MG63 (cell line): Measurements from ENCODE around the gene TNFAIP8L1. TPM values are rescaled to one million over a fixed set of nuclear protein-coding genes. Genes with fewer than 3 reads are reported as not detected.
"Not testable (repeated sequence)": the region's sequence is repeated elsewhere in the genome, so short reads cannot be mapped to it uniquely, and the experiment has no call there.

Experiments
- DNase-seq: peaks from one replicate; pipeline ENCODE4 v3.0.0-alpha.2; 2020
- H3K27me3 ChIP-seq: fragments of 250-450 bp; sonication (Bioruptor Pico); 2 replicates; pipeline ENCODE4 v1.5.1; 2020; ENCODE audit warnings: mild to moderate bottlenecking, moderate library complexity
- H3K36me3 ChIP-seq: fragments of 250-450 bp; sonication (Bioruptor Pico); 2 replicates; pipeline ENCODE4 v1.5.1; 2020; ENCODE audit warnings: mild to moderate bottlenecking, moderate library complexity
- H3K4me3 ChIP-seq: fragments of 250-450 bp; sonication (Bioruptor Pico); 2 replicates; pipeline ENCODE4 v1.5.1; 2020; ENCODE audit warnings: mild to moderate bottlenecking, moderate library complexity
- H3K9me3 ChIP-seq: fragments of 250-450 bp; sonication (Bioruptor Pico); 2 replicates; pipeline ENCODE4 v1.5.1; 2020; ENCODE audit warnings: mild to moderate bottlenecking, moderate library complexity
- total RNA-seq: library from RNA; depleted of rRNA; stranded (reverse); fragments of >200 nt; shearing (Covaris generic); gene quantifications from 2 replicates; pipeline ENCODE4 v1.2.3, GENCODE V29; 2014; ENCODE audit warnings: low replicate concordance; rRNA removed

The TNFAIP8L1 gene
- total RNA-seq, result 1.2 and 1.5 TPM in 2 replicates

DNA sequence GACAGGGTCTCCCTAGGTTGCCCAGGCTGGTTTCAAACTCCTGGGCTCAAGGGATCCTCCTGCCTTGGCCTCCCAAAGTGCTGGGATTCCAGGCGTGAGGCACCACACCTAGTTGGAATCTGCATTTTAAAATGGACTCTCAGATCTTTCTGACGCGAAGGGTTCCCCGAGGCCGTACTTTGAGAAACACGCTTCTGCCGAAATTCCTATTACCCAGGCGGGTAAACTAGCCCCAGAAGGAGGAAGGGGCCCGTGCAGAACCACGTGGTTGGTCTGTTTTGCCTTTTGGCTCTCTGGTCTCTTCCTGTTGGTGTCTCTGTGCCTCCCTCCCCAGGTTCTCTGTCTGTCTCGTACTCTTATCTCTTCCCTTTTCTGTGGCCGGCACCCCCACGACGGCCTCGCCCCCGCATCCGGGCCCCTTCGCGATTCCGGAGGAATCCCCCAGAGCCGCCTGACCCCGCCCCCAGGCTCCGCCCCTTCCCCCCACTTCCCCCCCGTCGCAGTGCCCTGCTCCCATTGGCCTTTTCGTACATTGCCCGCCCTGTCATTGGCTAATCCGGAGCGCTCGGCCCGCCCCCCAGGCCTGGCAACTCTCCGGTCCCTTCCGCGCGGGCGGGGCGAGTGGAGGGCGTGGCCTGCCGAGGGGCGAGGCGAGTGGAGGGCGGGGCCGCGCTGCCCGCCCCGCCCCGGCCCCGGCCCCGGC lies at the start of gene TNFAIP8L1:
Gene TNFAIP8L1 (plus strand): TSS at position 689 of the 703 bp plus-strand sequence. CDS start 12,354 bp downstream, outside the sequence.
- Histone ChIP-seq H3K36me3 (no peaks in the 10 kb centered on the region), H3K9me3 (no peaks in the 10 kb centered on the region), H3K27me3 (no peaks in the 10 kb centered on the region), H3K4me3 (peak within 1 kb of the TSS; percentile 47)
- DNase-seq, result peak; percentile 81

DNA sequence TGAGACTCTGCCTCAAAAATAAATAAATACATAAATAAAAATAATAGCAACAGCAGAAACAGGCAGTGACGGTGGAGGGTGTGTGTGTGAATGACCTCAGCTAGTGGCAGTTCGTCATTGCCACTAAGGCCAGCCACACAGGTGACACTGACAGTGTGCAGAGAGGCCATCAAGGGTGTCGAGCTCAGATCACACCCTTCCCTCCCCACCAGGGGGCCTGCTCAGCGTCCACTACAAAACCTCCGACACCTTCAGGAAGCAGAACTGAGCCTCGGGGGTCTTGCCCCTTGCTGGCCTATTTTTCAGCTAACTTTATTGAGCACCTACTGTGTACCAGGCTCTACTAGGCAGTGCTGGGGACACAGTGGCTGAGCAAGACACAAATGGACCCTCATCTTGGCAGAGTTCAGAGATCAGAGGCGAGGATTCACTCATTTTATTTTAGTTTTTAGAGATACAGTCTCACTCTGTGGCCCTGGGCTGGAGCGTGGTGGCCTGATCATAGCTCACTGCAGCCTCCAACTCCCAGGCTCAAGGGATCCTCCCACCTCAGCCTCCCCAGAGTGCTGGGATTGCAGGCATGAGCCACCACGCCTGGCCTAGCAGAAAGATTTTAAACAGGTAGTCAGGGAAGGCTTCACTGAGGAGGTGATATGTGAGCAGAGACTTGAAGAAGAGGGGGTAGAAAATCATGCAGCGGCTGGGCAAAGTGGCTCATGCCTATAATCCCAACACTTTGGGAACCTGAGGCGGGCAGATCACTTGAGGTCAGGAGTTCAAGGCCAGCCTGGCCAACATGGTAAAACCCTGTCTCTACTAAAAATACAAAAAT lies 49.5 kb upstream of the TNFAIP8L1 start:
- no peak for DNase-seq
- Histone ChIP-seq H3K9me3 (no peaks in the 10 kb centered on the region), H3K27me3 (no peaks in the 10 kb centered on the region), H3K4me3 (no peak overlapping the region), H3K36me3 (no peaks in the 10 kb centered on the region)

DNA sequence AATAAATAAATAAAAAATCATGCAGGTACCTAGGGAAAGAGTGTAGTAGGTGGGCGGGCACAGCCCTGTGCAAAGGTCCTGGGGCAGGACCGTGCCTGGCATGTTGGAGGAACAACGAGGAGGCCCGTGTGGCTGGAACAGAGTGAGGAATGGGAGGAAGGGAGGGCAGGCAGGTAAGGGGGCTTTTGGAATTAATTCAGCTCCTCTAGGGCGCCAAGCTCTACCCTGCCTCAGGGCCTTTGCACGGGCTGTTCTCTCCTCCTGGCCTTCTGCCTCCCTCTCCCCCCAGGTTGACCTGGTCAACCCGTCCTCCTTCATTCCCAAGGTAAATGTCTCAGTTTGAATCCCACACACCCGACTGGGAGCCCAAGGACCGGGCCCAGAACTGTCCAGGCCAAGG lies 48.8 kb upstream of the TNFAIP8L1 start:
- Histone ChIP-seq H3K4me3 (no peak overlapping the region), H3K27me3 (no peaks in the 10 kb centered on the region), H3K9me3 (no peaks in the 10 kb centered on the region), H3K36me3 (no peaks in the 10 kb centered on the region)
- DNase-seq, result no peak

DNA sequence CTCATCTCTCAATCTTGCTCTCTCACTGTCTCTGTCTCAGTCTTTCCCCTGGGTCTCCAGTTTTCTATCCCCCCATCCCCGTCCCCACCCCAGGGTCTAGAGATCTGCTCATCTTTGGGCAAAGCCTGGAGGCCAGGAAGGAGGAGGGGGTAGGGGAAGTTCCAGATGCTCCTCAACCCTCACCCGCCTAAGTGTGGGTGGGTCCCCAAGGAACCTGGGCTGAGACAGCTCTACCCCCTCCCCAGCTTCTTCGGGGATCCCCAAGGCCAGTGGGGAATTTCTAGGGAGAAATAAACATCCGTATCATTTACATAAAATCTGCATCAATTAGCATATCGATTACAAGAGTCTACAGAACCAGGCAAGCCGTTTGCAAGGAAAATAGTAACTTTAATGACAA lies 48.0 kb upstream of the TNFAIP8L1 start:
- no peak overlapping the region for H3K4me3 ChIP-seq
- H3K27me3 ChIP-seq, result no peaks in the 10 kb centered on the region
- H3K36me3 ChIP-seq, result no peaks in the 10 kb centered on the region
- H3K9me3 ChIP-seq, result no peaks in the 10 kb centered on the region
- DNase-seq, result no peak

DNA sequence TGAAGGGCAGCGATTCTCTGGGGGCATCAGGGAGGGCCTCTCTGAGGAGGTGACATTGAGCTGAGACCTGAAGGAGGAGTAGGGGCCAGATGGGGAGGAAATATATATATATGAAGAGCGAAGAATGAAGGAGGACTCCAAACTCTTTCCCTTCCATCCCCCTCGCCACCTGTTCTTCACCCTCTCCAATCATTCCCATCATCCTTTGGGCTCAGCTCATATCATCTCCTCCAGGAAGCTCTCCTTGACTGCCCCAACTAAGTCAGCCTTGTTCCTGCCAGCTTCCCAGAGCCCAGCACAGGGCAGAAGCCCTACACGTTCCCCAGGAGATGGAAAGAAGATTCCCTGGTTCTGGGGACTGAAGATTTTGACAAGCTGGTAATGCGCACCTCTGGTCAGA lies 46.9 kb upstream of the TNFAIP8L1 start:
- DNase-seq, result no peak
- no peaks in the 10 kb centered on the region for H3K9me3 ChIP-seq
- no peaks in the 10 kb centered on the region for H3K27me3 ChIP-seq
- no peak overlapping the region for H3K4me3 ChIP-seq
- no peaks in the 10 kb centered on the region for H3K36me3 ChIP-seq

DNA sequence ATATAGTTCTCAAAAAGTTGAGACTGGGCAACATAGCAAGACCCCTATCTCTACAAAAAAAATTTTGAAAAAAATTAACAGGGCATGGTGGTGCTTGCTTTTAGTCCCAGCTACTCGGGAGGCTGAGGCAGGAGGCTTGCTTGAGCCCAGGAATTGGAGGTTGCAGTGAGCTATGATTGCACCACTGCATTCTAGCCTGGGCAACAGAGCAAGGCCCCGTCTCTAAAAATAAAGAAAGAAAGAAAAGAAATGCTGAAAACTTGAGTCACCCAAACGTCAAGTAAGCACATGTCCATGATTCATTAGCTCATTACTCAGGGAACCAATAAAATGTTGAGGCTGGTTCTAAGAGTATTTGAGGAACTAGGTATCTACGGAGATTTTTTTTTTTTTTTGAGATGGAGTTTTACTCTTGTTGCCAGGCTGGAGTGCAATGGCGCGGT lies 45.9 kb upstream of the TNFAIP8L1 start:
- DNase-seq, result no peak
- H3K27me3 ChIP-seq, result no peaks in the 10 kb centered on the region
- H3K36me3 ChIP-seq, result no peaks in the 10 kb centered on the region
- no peaks in the 10 kb centered on the region for H3K9me3 ChIP-seq
- H3K4me3 ChIP-seq, result no peak overlapping the region

DNA sequence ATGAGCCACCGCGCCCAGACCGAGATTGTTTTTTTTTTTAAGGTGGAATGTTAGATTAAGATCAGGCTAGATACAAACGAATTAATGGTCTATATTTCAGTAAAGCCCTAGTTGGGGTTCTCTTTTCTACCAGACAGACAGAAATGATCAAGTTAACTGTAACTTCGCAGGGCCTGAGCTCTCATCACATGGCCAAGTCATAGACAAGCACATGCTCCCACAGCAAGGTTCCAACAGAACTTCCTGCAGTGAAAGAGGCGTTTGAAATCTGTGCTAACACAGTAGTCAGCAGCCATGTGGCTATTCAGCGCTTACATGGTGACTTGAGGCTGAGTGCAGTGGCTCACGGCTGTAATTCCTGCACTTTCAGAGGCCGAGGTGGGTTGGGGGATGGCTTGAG lies 45.1 kb upstream of the TNFAIP8L1 start:
- Histone ChIP-seq H3K4me3 (no peak overlapping the region), H3K9me3 (no peaks in the 10 kb centered on the region), H3K36me3 (no peaks in the 10 kb centered on the region), H3K27me3 (no peaks in the 10 kb centered on the region)
- no peak for DNase-seq

DNA sequence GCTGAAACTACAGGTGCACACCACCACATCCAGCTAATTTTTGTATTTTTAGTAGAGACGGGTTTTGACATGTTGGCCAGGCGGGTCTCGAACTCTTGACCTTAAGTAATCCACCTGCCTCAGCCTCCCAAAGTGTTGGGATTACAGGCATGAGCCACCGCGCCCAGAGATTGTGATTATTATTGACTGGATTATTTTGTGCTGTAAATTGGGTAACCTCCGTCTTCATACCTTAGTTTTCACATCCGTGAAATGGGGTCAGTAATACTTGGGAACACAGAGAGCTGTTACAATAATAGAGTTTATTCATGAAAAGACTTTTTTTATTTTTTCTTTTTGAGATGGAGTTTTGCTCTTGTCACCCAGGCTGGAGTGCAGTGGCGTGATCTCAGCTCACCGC lies 44.2 kb upstream of the TNFAIP8L1 start:
- DNase-seq, H3K27me3 ChIP-seq, H3K4me3 ChIP-seq, H3K9me3 ChIP-seq, H3K36me3 ChIP-seq: not testable (repeated sequence)

DNA sequence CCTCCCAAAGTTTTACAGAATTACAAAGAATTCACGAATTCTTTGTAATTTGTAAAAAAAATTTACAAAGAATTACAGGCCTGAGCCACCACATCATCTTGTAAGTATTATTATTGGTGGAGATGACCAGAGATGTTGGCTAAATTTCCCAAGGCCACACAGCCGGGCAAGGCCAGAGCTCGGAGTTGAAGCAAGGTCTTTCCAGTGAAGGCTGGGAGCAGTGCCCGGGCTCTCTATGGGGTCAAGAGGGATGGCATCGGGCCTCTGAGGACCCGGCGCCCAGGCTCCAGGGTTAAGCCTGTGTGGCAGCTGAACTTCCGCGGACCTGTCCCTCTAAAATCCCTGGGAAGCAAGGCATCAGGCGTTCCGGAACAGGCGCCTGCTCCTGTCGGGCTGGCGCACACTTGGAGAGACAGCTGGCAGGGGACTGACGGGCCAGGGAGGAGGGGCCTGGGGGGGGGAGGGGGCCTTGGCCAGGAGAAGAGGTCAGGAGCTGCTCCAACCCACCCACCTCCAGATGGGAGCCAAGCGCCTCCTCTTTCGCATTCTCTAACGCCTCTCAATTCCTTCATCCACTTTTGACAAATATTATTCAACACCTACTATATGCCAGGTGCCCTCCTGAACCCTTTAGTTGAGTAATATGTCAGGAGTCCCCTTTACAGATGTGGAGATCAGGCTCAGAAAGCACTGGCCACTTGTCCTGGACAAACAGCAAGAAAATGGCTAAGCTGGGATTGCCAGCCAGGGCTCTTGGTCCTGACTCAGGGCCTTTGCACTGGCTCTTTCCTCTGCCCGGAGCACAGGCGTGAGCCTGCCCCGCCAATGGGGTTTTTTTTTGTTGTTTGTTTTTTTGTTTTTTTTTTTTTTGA lies 43.0 kb upstream of the TNFAIP8L1 start:
- no peaks in the 10 kb centered on the region for H3K9me3 ChIP-seq
- no peak for DNase-seq
- no peaks in the 10 kb centered on the region for H3K27me3 ChIP-seq
- no peak overlapping the region for H3K4me3 ChIP-seq
- no peaks in the 10 kb centered on the region for H3K36me3 ChIP-seq

DNA sequence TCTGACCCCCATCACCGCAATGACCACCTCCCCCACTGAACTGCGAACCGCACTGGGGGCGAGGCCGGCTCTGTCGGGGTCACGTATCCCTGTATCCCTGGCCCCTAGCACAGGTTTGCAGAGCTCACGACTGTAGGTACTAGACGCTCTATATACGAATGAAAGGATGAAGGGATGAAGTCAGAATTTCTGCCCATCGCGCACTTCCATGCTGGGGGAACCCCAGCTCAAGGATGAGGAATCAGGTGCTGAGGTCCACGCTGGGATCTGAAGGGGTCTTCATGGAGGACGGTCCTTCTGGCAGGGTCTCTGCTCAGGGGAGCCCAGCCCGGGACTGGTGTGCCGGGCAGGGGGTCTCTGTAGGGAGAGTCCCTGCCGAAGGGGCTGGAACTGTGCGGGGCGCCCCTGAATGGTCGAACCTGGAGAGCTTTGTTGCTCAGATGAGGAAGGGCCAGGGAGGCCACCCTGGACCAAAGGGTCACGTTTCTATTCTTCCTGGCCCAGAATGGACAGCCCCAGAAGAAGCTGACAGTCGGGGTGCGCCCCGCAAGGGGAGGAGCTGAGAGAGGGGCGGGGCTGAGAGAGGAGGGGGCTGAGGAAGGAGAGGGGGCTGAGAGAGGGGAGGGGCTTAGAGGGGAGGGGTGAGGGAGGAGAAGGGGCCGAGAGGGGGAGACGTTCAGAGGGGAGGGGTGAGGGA lies 41.9 kb upstream of the TNFAIP8L1 start:
- Histone ChIP-seq H3K27me3 (no peaks in the 10 kb centered on the region), H3K36me3 (no peaks in the 10 kb centered on the region), H3K9me3 (no peaks in the 10 kb centered on the region), H3K4me3 (no peak overlapping the region)
- no peak for DNase-seq

DNA sequence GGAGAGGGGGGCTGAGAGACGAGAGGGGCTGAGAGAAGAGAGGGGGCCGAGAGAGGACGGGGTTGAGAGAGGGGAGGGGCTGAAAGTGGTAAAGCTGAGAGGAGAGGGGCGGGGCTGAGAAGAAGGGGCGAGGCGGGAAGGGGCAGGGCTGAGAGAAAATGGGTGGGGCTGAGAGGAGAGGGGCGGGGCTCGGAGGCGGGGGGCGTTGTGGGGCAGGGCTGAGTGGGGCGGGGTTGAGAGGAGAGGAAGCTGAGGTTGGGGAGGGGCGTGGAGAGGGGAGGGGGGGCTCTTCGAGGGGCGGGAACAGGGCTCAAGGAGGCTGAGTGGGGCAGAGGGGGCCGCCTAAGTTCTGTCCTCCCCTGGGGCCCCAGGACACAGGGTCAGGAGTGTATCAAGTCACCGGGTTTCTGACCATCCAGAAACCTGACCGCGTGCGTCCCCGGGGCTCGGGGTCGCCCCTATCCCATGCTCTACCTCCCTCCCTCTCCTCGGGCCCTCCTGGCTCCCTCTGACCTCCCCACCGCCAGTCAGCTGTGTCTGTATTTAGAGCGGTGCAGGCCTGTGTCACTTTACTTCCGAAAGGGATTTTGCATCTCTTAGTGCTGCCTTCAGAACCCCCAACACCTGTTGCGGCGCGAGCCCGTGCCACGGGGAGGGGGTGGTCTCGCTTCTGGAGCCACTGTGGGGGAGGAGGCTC lies 41.2 kb upstream of the TNFAIP8L1 start:
- DNase-seq, result peak; percentile 54
- Histone ChIP-seq H3K9me3 (no peaks in the 10 kb centered on the region), H3K4me3 (no peak overlapping the region), H3K27me3 (no peaks in the 10 kb centered on the region), H3K36me3 (no peaks in the 10 kb centered on the region)

DNA sequence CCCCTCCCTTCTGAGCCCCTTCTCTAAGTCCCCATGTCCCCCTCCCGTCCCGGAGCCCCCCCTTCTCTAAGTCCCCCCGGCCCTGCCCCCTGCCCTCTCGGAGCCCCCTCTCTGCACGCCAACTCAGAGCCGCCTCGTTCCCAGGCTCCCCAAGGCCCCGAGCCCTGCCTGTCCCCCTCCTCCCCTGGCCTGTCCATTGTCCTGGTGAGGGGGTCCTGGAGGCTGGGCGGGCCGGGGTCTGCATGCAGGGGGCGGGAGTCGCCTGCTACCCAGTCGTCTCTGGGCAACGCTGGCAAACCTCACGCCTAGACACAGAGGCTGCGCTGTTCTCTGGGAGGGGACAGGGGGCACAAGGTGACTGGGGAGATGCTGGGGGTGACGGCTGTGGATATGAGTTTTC lies 40.6 kb upstream of the TNFAIP8L1 start:
- no peak overlapping the region for H3K4me3 ChIP-seq
- no peaks in the 10 kb centered on the region for H3K36me3 ChIP-seq
- H3K9me3 ChIP-seq, result no peaks in the 10 kb centered on the region
- H3K27me3 ChIP-seq, result no peaks in the 10 kb centered on the region
- DNase-seq, result no peak

DNA sequence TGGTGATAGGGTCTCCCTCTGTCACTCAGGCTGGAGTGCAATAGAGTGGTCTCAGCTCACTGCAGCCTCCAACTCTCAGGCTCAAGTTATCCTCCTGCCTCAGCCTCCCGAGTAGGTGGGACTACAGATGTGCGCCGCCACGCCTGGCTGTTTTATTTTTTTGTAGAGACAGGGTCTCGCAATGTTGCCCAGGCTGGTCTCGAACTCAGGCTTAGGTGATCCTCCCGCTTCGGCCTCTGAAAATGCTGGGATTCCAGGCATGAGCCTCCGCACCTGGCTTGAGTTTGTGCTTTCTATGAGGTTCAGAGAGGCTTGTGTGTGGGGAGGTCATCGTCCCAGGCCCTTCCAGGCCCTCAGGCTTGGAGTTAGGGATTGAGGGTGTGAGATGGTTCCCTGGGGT lies 39.2 kb upstream of the TNFAIP8L1 start:
- no peak for DNase-seq
- Histone ChIP-seq H3K36me3 (no peaks in the 10 kb centered on the region), H3K4me3 (no peak overlapping the region), H3K27me3 (no peaks in the 10 kb centered on the region), H3K9me3 (no peaks in the 10 kb centered on the region)

DNA sequence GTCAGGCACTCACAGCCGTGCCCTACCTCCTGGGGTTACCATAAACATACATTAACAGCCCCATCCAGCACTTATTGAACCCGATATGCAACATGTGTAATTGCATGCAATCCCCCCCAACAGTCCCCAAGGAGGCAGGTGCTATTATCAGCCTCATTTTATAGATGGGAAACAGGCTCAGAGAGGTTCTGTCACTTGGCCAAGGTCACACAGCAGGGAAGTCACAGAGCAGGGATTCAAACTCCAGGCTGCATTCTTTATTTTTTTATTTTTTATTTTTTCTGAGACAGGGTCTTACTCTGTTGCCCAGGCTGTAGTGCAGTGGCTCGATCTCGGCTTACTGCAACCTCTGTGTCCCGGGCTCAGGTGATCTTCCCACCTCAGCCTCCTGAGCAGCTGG lies 38.4 kb upstream of the TNFAIP8L1 start:
- H3K9me3 ChIP-seq, result no peaks in the 10 kb centered on the region
- no peak overlapping the region for H3K4me3 ChIP-seq
- no peaks in the 10 kb centered on the region for H3K36me3 ChIP-seq
- H3K27me3 ChIP-seq, result no peaks in the 10 kb centered on the region
- DNase-seq, result no peak

DNA sequence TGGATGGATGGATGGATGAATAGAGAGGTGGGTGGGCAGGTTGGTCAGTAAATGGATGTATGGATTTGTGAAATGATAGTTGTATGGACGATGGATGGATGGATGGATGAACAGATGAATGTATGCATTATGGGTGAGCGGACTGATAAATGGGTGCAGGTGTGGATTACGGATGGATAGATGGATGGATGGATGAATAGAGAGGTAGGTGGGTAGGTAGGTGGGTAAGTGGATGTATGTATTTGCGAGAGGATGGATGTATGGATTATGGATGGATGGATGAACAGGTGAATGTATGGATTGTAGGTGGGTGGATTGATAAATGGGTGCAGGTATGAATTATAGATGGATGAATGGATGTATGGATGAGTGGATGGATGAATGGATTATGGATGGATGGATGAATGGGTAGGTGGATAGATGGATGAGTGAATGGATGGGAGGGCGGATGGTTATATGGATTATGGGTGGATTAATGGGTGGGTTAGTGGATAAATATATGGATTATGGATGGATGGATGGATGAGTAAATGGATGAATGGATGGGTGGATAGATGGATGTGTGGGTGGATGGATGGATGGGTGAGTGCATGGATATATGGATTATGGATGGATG lies 37.0 kb upstream of the TNFAIP8L1 start:
- H3K27me3 ChIP-seq, result no peaks in the 10 kb centered on the region
- no peak for DNase-seq

DNA sequence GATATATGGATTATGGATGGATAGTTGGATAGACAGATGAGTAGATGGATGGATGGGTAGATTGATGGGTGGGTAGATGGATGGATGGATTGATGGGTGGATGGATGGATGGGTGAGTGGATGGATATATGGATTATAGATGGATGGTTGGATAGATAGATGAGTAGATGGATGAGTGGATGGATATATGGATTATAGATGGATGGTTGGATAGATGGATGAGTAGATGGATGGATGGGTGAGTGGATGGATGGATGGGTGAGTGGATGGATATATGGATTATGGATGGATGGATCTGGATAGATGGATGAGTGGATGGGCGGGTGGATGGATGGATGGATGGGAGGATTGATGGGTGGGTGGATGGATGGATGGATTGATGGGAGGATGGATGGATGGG lies 36.4 kb upstream of the TNFAIP8L1 start:
- Histone ChIP-seq H3K36me3 (no peaks in the 10 kb centered on the region), H3K4me3 (no peak overlapping the region), H3K27me3 (no peaks in the 10 kb centered on the region), H3K9me3 (no peaks in the 10 kb centered on the region)
- no peak for DNase-seq

More for the DNA sequence above, 37.0 kb upstream of the TNFAIP8L1 start:
- no peaks in the 10 kb centered on the region for H3K36me3 ChIP-seq
- no peak overlapping the region for H3K4me3 ChIP-seq
- H3K9me3 ChIP-seq, result no peaks in the 10 kb centered on the region
